Breast epithelium (tissue), 4 donors: Measurements from ENCODE around the gene SGSH. TPM values are rescaled to one million over a fixed set of nuclear protein-coding genes. Genes with fewer than 3 reads are reported as not detected.

Source experiments
- DNase-seq, 2 donors: peaks; one replicate each; pipeline ENCODE4 v3.0.0-alpha.2; 2019; ENCODE audit warnings: low spot score in 2 of 2
- H3K27ac ChIP-seq, 2 donors: fragments of 200-600 bp; sonication (generic) in 1 of 2; one replicate each; pipeline ENCODE4 v1.5.1; 2016 to 2019; ENCODE audit warnings: mild to moderate bottlenecking in 1 of 2
- H3K27me3 ChIP-seq, 2 donors: fragments of 200-600 bp; sonication (generic) in 1 of 2; one replicate each; pipeline versions ENCODE4 v1.5.1 to v1.6.0; 2017 to 2019; ENCODE audit warnings: control low read depth in 1 of 2, mild to moderate bottlenecking in 1 of 2
- H3K36me3 ChIP-seq: fragments of 200-600 bp; one replicate; pipeline ENCODE4 v1.5.1; 2019
- H3K4me1 ChIP-seq, 2 donors: fragments of 200-600 bp; sonication (generic); one replicate each; pipeline ENCODE4 v1.5.1; 2016 to 2019; ENCODE audit warnings: control low read depth in 1 of 2
- H3K4me3 ChIP-seq, 3 donors: fragments of 200-600 bp; sonication (generic); 1 replicate in 2 of 3; 2 replicates in 1 of 3; pipeline ENCODE4 v1.5.1; 2016 to 2019; ENCODE audit warnings: mild to moderate bottlenecking in 3 of 3, moderate library complexity in 2 of 3
- H3K9me3 ChIP-seq, 2 donors: fragments of 200-600 bp; sonication (generic) in 1 of 2; one replicate each; pipeline ENCODE4 v1.5.1; 2016 to 2019; ENCODE audit warnings: control low read depth in 1 of 2
- POLR2A ChIP-seq: fragments of 450-650 bp; IDR thresholded peaks from one replicate; pipeline ENCODE4 v1.6.1; 2016; ENCODE audit warnings: antibody characterized with exemption, mild to moderate bottlenecking, moderate library complexity
- POLR2AphosphoS5 ChIP-seq, 3 donors: sonication (generic); formaldehyde crosslinking; IDR thresholded peaks; one replicate each; pipeline ENCODE4 v1.6.1; 2017; ENCODE audit warnings: antibody characterized with exemption in 3 of 3
- intact Hi-C: fragments of 100-400 bp; cut with DNase I; formaldehyde crosslinking; loops from one replicate; pipeline ENCODE4 v1.15.1; 2023; ENCODE audit warnings: low total_unique reads
- total RNA-seq, 3 donors: library from RNA; depleted of rRNA; stranded (reverse); fragments of >200 nt; gene quantifications; one replicate each; pipeline ENCODE4 v1.1.0, GENCODE V29; 2016
- TF ChIP-seq, protein P1 (sequence below), 3 donors: fragments of 450-650 bp; IDR thresholded peaks; one replicate each; pipeline ENCODE4 v1.5.1; 2016 to 2017; ENCODE audit warnings: antibody characterized with exemption in 3 of 3, mild to moderate bottlenecking in 3 of 3, moderate library complexity in 3 of 3

Gene SGSH
- total RNA-seq, 3 donors from 2014 or later = 28.3 to 38.1 (median 32.1) TPM

DNA sequence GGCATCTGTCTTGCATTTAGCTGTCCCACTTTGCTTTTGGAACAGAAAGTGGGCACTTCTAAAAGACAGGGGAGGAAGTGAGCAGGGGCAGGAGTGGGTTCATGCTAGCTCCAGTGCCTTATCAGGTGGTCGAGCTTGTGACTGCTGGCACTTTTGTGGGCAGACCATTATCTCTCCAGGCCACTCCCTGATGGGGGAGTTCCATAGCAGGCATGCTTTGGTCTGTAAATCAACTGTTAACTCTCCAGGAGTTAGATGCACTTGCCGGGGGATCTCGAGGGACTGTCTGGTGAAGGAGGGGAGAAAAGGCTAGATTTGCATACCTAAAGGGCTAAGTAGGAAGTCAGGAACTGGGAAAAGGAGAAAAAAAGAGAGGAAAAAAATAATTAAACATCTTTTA is 59.6 kb downstream of the SGSH start:
- no peak overlapping the region for H3K27ac ChIP-seq
- DNase-seq = no peak
- no peak for TF ChIP-seq POLR2A
- TF ChIP-seq, protein P1, sequence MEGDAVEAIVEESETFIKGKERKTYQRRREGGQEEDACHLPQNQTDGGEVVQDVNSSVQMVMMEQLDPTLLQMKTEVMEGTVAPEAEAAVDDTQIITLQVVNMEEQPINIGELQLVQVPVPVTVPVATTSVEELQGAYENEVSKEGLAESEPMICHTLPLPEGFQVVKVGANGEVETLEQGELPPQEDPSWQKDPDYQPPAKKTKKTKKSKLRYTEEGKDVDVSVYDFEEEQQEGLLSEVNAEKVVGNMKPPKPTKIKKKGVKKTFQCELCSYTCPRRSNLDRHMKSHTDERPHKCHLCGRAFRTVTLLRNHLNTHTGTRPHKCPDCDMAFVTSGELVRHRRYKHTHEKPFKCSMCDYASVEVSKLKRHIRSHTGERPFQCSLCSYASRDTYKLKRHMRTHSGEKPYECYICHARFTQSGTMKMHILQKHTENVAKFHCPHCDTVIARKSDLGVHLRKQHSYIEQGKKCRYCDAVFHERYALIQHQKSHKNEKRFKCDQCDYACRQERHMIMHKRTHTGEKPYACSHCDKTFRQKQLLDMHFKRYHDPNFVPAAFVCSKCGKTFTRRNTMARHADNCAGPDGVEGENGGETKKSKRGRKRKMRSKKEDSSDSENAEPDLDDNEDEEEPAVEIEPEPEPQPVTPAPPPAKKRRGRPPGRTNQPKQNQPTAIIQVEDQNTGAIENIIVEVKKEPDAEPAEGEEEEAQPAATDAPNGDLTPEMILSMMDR (IDR thresholded peaks at IDR 0.05) = no peak
- TF ChIP-seq POLR2AphosphoS5 (IDR thresholded peaks at IDR 0.05) = no peak
- no peaks in the 10 kb centered on the region for H3K27me3 ChIP-seq
- no peak overlapping the region for H3K4me3 ChIP-seq
- intact Hi-C loops = no loop called here
- H3K4me1 ChIP-seq = no peaks in the 10 kb centered on the region
- H3K36me3 ChIP-seq = no peaks in the 10 kb centered on the region
- peaks cover 3 to 4% of the 10 kb centered on the region in 2 donors for H3K9me3 ChIP-seq

Other genes with a start within 250 kb of the SGSH start
- gene TBC1D16, start 184.5 kb downstream of the SGSH start, total RNA-seq = 10 to 100 TPM; 27.1 to 92.2 (median 32.8) TPM
- gene CCDC40, start 183.7 kb downstream of the SGSH start, total RNA-seq = 10 to 100 TPM in 2 of 3 donors, 1 to 10 TPM in 1; 7.4 to 11.8 (median 11.6) TPM
- gene GAA, start 118.8 kb downstream of the SGSH start, total RNA-seq = 10 to 100 TPM; 40.6 to 80.3 (median 56.5) TPM
- 10 to 100 TPM; 46.2 to 93.1 (median 67.9) TPM for gene EIF4A3, start 73.2 kb downstream of the SGSH start, total RNA-seq
- 10 to 100 TPM in 1 of 3 donors, 1 to 10 TPM in 1, under 1 TPM in 1; 0.32 to 13.8 (median 9.4) TPM for gene CARD14, start 50.3 kb downstream of the SGSH start, total RNA-seq
- gene SLC26A11, start 94 bp upstream of the SGSH start, total RNA-seq = 10 to 100 TPM; 12.0 to 20.6 (median 19.0) TPM
- 100 to 1,000 TPM in 2 of 3 donors, 10 to 100 TPM in 1; 96.0 to 111 (median 101) TPM for gene RNF213, start 40.5 kb upstream of the SGSH start, total RNA-seq
- gene ENDOV, start 194.8 kb upstream of the SGSH start, total RNA-seq = 10 to 100 TPM; 13.8 to 17.0 (median 16.7) TPM